NCI-H2196 (cell line): Measurements from ENCODE around the gene KIAA1328.
"Not testable (repeated sequence)": the region's sequence is repeated elsewhere in the genome, so short reads cannot be mapped to it uniquely, and the experiment has no call there.

Experiments
- DNase-seq: peaks from one replicate; lab custom pipeline; 2025; ENCODE audit not compliant: unreplicated experiment; lab: John Stamatoyannopoulos, UW

KIAA1328 gene

DNA sequence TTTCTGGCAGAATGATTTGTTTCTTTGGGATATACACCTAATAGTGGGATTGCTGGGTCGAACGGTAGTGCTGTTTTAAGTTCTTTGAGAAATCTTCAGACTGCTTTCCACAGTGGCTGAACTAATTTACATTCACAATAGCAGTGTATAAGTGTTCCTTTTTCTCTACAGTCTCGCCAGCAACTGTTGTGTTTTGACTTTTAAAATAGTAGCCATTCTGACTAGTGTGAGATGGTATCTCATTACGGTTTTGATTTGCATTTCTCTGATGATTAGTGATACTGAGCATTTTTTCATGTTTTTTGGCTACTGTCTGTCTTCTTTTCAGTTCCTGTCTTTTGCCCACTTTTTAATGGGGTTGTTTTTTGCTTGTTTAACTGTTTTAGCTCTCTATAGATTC is 306.2 kb downstream of the KIAA1328 start:
- no peak for DNase-seq

DNA sequence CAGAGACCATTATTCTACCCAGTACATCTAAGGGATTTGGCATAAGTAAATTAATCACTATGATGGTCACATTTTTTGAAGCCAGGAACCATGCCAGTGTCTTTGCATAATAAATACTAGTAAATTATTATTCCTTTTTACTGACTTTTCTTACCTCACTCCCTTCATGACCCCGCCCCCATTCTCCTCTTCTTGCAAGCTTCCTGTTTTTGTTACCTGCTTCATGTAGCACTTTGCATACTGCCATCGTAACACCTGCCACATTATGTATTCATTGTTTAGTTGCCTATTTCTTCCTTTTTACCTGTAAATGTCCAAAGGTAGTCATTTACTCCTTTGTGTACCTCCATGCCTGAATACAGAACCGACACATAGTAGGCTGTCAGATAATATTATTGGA is 309.5 kb downstream of the KIAA1328 start:
- no peak for DNase-seq

DNA sequence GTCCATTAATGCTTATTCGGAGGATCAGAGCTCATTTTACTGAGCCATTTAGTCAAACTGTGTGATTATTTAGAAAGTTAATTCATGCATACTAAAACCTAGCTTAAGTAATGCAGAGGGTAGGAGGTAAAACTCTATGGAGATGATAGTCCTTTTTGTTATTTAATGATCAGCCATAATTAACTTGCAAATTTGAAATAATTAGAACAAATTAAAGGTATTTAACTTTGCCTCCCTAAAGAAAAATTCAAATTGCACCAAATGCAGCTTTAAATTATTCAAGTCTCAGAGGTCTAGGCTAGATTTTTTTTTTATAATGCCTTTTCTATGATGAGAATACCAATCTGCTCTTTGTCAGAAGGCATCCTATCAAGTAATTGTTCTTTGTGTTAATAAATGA is 310.9 kb downstream of the KIAA1328 start:
- DNase-seq: no peak

DNA sequence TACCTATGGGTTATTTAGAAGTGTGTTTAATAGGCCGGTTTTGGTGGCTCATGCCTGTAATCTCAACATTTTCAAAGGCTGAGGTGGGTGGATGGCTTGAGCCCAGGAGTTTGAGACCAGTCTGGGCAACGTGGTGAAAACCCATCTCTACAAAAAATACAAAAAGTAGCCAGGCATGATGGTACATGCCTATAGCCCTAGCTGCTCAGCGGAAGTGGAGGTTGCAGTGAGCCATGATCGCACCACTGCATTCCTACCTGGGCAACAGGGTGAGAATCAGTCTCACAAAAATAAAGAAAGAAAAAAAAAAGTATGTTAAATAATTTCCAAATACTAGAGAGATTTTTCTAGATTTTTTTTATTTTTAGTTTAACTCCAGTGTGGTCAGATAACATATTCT is 316.0 kb downstream of the KIAA1328 start:
- DNase-seq: no peak

DNA sequence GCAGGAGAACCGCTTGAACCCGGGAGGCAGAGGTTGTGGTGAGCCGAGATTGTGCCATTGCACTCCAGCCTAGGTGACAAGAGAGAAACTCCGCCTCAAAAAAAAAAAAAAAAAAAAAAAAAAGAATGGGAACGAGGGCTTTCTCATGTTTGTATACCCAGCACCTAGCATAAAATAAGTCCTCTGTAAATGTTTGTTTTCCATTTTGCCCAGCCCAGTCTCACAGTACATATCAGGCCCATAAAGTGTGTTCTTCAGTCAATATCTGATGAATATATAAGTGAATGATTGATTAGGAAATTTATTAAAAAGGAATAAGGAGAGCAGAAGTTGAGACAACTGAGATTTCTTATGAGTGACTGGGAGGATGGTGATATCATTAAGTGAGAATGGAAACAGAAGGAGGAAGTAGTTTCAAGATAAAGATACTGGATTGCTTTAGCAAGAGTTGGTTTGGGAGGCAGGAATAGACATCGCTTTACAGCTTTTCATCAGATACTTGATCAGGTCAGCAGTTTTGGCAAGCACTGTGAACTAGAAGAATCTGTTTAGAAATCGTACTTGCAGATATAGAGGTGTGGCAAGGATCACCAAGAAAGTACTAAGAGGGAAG is 327.5 kb downstream of the KIAA1328 start:
- no peak for DNase-seq

DNA sequence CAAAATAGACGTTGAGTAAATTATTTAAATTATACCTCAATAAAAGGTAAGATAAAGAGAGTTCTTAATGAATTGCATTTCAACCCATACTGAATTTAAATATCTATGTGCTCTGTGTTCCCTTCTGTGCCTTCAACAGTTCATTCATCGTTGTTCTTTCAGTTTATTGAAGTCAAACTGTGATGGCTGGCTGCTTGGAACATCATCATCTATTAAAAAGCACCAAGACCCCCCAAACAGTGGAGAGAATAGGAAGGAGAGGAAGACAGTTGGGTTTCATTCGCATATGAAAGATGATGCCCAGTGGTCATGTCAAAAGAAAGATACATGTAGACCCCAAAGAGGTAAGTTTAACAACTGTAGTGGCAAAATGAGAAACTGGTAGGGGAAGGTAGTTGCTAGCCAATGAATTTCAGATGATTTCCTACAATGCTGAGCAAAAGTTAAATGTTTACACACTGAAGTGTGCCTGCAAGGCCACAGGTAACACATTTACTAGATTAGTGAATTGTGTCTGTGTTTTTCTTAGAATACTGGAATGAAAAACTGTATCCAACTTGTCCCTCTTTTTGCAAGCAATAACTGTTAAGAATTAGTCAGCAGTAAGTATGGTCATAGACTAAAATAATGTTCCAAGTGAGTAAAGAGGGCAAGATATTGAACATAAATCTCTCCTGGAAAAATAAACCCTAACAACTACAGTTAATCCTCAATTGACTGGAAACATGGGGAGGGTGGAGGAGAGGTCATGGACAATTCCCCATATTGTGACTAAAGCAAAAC is 331.3 kb downstream of the KIAA1328 start:
- no peak for DNase-seq

DNA sequence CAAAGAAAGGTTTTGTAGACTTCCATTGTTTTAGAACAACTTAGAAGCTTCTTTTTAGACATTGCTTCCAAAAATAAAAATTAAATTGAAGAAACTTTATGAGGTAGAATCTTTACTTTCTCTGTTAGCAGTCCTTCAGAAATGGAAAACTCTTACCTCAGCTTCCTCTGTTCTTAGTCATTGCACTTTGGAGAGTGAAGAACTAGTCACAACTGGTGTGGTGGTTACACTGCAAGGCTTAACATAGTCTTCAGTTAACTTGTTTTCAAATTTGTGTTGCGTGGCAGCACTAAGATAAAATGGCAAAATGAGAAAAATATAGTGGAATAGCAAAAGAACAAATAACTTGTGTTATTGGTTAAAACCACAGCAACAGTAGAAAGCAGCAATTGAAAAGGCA is 332.6 kb downstream of the KIAA1328 start:
- DNase-seq: no peak

DNA sequence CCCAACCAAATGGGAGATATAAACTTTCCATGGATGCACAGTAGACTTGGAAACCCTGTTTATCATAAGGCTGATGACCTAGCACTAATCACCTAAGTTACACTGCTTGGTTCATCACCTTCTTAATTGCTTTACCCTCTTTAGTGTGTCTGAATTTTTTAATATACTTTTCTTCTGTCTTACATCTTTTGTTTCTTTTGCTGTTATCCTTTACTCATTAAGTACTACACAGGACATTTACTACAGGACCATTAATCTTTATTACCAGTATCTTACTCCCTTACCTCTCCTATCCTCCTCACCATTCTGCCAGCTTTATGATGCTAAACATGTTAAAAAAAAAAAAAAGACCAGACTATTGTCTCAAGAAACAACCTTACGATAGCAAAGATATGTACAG is 333.6 kb downstream of the KIAA1328 start:
- no peak for DNase-seq

DNA sequence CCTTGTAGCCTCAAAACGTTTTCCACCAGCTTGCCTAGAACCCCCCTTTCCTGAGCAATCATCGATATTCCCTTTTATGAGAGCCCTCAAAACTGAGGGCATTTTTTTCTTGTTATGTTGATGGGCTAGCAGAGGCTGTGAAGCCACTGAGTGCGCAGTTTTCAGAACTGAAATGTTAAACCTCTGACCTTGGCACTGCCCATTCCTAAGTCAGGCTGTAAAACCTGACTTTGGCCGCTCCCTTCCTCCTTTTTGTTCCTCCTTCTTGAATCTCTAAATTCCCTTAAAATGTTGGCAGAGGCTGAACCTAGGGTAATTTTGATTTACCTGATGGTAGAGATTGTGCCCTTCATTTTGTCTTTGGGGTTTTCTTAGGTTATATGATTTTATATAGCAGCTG is 334.2 kb downstream of the KIAA1328 start:
- no peak for DNase-seq

DNA sequence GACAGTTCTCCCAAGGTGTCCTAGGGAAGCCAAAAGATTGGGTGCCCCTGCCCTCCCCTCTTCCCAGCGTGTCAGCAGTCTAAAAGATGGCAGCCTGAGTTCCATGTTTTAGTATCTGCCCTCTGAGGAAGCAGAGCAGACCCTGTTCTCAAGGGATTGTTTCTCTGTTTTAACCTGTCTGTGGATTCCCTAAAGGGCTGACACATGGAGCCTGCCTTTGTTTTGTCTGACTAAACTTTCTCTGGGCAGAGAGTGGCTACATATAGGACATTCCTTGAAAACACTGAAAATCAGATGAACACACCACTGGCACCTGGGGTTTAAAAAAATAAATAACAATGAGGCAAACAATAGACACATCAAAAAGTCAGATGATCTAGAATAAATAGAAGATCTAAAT is 337.6 kb downstream of the KIAA1328 start:
- no peak for DNase-seq

DNA sequence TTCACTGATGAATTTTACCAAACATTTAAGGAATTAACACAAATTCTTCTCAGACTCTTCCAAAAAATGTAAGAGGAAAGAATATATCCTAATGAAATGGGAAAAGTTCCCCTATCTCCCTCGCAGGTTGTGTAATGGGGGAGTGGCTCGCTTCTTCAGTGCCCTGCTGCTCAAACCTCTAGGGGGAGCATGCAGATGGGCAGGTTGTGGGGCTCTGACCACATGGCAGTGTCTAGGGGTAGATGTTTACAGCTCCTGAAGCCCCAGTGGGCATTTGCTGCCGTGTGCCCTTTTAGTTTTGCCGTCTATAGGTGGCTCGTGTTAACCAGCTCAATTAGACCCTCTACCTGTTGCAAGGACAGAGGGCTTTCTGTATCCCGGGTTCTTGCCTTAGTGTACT is 338.0 kb downstream of the KIAA1328 start:
- DNase-seq: not testable (repeated sequence)

DNA sequence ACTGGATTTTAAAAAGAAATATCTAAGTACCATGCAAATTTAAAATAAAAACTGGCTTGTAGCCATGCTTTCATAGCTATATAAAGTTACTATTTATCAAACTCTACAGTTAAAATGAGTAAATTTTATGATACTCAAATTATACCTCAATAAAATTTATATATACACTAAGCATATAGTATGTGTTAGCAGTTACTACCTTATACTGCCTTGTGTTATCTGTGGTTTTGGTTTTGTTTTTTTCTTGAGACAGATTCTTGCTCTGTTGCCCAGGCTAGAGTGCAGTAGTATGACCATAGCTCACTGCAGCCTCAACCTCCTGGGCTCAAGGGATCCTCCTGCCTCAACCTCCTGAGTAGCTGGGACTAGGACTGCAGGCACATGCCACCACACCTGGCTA is 342.1 kb downstream of the KIAA1328 start:
- DNase-seq: no peak

DNA sequence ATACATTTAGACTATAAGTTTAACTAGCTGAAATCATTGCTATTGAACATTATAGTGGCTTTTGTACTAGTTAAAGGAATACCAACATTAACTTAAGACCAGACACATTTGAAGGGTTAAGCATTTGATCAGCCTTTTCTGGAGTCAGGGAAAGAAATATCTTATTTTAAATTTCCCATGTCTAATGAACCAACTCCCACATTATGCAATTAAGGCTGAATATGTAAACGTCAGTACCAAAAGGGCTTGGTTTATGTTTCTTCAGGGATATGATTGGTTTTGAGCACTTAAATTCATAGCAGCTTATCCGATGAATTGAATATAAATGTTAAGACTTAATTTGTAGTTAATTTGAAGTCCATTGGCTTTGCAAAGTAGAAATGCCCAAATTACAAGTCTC is 344.5 kb downstream of the KIAA1328 start:
- DNase-seq: no peak

DNA sequence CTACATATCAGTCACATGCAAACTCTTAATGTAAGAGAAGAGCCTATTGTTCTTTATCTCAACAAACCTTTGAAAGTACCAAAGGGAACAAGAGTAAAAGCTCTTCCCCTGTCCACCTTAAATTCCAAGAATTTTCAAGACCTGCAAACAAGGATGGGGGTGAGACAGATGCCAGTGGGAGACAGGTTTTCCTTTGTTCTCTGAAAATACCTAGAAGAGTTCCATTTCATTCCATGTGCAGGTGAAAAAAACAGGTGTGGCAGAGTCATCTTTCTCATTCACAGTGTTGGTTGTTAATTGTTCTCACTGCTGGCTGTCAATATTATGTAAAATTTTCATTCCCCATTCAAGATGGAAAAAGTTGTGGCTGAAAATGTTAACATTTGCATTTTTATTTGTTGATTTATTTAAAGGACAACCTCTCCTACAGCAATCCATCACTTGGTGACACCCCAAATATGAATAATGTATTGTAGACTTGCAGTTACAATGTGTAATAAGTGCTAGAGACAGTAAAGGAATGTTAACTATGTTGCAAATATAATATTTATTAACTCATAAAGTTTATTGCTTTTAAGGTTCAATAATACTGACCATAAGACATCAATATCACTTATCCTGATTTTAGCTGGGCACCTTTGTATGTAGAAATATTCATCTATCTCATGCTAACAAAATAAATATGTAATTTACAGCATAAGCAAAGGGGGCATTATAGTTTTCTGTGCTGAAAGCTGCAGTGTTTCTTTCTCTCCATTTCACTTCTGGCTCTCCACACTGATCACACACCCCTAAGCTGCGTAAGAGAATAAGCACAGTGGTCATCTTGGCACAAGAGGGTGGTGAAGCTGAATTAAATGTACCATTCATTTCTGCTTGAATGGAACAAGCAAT is 347.0 kb downstream of the KIAA1328 start:
- DNase-seq: no peak

DNA sequence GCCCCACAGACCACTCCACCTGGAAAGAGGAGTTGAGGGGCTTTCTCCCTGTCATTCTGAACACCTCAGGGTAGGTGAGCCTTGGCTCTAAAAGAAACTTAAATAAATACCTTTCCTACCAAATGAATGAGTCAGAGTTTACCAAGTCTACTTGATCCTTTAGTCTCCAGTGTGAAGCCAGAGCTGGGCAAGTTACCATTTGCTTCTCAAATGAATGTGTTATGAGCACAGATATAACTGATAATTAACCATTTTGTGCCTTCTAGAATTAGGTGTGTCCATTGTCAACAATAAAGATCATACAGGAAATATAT is 347.7 kb downstream of the KIAA1328 start:
- no peak for DNase-seq

DNA sequence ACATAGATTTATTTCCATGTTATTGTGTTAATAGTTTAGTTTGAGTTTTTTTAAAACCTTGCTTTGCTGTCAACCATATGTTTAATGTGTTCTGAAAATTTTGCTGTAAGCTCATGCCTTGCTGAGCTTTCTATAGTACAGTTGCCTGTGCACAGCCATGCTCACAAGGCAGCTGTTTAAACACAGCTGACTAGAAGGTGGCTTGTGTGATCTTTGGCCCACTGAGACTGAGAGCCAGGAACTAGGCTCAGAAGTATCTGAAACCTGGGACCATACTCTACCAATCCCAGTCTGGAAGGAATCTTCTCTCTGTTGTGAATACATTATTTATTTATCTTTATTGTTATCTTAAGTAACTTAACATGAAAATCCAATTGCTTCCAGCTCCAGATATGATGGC is 350.5 kb downstream of the KIAA1328 start:
- DNase-seq: peak; percentile 5

DNA sequence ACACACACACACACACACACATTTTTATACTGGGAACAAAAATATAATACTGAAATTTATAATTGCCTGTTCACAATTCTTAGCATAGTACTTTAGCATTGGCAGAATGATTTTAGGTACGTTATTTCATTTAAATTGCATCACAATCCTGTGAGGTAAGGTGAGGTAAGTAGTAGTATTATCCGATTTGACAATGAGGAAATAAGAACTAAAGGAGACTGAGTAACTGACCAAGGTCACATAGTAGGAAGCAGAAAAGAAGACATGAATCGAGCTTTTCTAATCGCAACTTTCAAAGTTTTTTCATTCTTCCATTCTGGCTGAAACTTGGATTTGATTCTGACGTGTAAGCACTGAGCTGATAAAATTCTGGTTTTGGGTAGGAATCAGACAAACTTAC is 351.2 kb downstream of the KIAA1328 start:
- DNase-seq: no peak

DNA sequence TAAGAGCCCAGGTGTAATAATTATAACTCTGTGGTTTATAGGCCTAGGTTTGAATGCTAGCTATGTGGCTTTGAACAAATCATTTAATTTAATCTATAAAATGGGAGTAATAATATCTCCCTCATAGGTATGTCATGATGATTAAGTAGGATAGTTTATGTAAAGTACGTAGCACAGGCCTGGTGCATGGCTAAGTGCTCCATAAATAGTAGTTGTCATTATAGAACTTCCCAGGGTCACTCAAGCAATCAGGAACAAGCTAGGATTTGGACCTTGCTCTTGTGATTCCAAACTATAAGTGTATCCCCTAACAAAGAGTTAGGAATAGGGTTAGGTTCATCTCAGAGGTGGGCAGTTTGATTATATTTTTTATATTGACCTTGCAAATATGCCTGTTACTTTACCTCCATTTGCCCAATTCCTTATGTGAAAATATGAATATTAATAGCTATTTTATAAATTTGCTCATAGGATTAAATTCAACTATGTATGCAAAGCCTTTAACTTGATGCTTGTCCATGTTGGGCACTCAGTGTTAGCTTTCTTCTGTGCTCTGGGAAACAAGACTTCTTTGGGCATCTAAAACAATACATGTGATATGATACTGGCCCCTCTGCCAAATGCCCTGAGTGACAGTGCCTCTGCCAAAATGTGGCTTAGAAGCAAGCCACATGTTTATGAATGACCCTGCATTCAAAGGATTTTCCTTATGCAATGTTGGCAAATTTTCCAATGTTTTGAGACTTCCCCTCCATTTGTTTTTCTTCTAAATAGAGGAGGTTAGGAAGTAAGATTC is 353.6 kb downstream of the KIAA1328 start:
- DNase-seq: no peak

DNA sequence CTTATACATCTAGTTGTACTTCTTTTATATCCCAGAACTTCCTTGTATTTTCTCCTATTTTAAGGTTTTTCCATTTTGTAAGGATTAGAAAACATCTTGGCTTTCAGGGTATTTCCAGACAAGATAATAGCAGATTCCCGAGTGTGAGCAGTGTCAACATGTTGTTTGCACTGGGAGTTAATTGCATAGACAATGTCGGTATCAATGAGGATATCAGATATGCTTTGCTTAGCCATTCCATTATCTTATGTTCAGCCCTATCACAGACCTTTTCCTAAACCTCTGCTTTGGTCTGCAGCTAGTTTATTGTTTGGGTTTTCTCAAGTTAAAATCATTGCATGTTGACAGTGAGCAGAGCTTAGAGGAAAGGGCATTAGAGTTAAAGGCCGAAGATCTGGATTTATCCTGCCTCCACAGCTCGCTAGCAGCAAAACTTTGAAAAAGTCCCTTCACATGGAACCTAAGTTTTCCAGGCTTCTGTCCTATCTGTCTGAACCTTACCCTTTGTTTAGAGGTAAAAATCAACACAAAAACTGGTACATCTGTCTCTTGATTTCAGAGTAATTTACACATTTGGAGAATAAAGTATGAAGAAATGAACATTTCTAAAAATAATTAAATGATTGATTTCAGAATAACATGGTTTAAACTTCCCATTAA is 355.4 kb downstream of the KIAA1328 start:
- DNase-seq: no peak

DNA sequence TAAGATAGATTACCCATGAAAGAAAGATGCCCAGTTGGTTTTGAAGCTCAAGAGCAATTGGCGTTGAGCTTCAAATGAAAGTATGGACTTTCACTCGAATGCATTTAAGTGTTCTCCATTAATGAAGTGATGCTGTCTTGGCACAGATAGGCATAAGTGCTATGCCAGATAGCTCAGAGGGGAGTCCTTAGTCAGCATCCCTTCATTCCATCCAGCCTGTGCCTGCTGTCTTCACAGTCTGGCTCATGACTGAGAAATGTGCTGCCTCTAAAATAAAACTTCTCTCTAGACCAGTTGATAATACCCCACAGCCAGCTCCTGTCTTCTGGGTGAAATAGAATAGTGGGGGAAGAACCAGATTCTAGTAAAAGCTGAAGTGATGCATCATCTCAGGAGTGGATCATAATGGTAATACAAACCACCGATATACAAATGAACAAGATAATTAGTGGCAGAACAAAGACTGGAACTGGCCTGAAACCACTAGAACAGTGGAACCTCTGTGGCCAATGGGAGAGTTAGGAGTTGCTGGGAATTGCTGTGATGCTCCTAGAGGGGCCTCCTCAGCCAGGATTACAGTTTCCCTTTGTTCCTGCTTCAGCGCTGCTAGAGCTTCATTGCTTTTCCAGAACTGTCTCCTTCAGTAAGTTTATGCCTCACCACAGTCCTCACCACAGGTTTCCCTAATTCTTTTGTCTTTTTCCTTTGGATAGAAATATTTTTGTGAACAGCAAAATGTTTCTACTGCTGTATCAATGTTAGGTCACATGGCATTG is 359.3 kb downstream of the KIAA1328 start:
- DNase-seq: no peak
